NCI-H2196 treated with DMSO at 0.1 percent for 48 hours (cell line): ENCODE measurements around the gene TRAK1.

Source experiments
- DNase-seq: peaks from one replicate; lab custom pipeline; 2025; ENCODE audit not compliant: unreplicated experiment; lab: John Stamatoyannopoulos, UW

Gene TRAK1

DNA sequence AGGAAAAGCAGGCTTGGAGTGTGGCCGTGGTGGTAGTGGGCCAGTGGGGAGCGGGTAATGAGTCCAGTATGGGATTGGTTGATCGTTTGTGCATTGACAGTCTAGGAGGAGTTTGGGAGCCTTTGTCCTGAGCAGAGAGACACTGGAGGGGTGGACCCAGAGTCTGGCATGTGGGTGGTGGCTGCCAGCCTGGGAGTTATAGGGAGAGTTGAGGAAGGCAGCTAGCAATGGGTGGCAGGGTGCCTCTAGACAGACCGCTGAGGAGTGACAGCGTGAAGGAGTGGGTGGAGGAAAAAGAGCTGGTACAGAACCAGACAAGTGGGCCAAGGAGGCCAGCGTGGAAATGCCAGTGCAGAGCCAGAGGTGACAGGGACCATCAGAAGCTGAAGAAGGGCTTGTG, 176.7 kb downstream of the TRAK1 start:
- DNase-seq, result no peak

DNA sequence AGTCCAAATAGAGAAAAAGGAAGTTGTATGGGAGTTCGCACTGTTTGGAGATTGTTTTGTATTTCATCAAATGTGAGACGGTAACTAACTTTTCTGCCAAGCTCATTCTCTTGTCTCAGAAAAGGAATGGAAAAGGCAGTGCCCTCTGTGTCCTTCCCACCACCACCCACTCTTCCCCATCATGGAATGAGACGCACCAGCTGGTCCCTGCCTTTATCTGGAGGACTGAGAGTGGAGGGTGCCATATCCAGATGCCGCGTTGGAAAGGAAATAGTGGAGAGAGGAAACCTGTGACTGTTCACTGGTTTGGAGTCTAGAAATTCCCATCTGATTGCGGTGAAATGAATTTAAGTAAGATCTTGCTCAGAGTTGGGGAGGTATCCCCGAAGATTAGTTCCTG, 178.5 kb downstream of the TRAK1 start:
- no peak for DNase-seq

DNA sequence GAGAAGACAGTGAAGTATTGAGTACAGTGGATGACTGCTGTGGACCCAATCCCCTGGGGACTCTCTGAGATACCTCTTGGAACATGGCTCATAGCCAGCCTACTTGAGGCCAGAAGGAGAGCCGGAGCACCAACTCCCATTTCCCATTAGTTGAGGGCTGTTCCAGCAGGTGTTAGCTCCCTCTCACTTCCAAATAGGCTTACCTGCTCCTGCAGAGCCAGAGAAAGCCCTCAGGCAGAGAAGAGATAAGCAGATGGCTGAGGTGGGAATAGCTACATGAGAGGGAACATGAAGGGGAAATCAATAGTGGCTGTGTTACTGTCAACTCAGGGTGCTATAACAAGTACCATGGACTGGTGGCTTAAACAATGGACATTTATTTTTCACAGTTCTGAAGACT, 179.4 kb downstream of the TRAK1 start:
- DNase-seq, result no peak

DNA sequence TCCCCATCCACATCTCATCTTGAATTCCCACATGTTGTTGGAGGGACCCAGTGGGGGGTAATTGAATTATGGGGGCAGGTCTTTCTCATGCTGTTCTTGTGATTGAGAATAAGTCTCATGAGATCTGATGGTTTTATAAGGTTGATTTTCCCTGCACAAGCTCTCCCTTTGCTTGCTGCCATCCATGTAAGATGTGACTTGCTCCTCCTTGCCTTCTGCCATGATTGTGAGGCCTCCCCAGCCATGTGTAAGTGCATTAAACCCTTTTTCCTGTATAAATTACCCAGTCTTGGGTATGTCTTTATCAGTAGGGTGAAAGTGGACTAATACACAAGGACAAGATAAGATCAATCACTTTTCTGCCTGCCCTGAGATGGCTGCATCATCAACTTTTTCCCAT, 180.6 kb downstream of the TRAK1 start:
- no peak for DNase-seq

- no peak for DNase-seq
These were observed 182.2 kb downstream of the TRAK1 start for GRCh38 chr3:42273361-42273760.

DNA sequence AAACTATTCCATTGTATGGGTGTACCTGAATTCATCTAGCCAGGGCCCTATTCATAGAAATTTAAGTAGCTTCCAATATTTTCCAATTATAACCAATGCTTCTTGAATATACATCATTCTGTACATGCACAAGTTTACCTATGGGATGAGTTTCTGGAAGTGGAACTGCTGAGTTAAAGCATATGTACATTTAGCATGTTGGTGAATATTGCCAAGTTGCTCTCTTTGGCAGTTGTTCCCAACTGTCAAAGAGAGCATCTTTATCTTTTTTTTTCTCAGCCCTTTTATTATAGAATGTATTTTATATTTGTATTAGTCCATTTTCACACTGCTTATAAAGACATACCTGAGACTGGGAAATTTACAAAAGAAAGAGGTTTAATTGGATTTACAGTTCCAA, 183.1 kb downstream of the TRAK1 start:
- DNase-seq, result no peak

DNA sequence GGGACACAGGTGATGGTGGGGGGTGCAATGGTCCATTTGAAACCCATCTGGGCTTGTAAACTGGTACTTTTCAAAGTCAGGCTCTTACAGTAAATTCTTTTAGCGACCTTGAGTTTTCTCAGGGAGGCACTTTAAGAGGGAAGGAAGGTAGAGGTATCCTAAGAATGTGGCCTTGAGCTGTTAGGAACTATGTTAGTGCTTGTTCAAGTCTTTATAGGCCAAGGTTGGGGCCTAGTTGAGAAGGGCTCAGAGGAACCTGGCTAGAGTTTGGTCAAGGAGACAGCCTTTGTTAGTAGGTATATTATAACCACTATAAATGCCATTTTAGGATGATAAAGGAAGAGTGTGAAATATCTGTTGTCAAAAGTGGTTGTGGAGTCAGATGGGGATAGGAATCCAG, 184.1 kb downstream of the TRAK1 start:
- no peak for DNase-seq
